HL-60 (cell line): ENCODE results near the gene XNDC1N.
"Not testable (repeated sequence)": the region's sequence is repeated elsewhere in the genome, so short reads cannot be mapped to it uniquely, and the experiment has no call there.

Experiments
- CTCF ChIP-seq: IDR thresholded peaks from one replicate; pipeline ENCODE4 v1.5.1; 2011; ENCODE audit warnings: low read length, control low read depth, inconsistent platforms; ENCODE audit not compliant: insufficient read depth
- REST ChIP-seq: IDR thresholded peaks from 2 replicates; pipeline ENCODE4 v1.6.1; 2012; ENCODE audit warnings: low read depth; ENCODE audit not compliant: insufficient replicate concordance

GRCh38 chr11:71889181-71889872 lies 39.1 kb downstream of the XNDC1N start:
- TF ChIP-seq CTCF, REST: not testable (repeated sequence)
